ENCODE measurements around the gene CLEC2L.

DNA sequence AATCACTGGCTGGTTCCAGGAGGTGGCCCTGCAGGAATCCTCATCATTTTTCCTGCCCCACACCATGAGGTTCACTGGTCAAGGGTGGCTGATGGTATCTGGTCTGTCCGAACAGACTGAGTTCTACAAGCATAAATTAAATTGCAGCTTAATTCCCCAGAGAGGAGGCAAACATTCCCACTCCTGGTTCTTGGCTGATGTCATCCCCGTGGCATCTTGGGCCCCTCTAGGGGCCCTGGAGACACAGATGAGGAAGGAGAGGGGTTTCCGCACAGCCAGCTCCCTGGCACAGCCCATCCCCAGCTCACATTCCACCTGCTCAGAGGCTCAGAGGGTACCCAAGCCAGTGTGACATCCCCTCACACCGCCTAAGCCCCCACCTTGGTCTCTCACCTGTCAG is 34.7 kb upstream of the CLEC2L start:
- TF ChIP-seq, protein P1, sequence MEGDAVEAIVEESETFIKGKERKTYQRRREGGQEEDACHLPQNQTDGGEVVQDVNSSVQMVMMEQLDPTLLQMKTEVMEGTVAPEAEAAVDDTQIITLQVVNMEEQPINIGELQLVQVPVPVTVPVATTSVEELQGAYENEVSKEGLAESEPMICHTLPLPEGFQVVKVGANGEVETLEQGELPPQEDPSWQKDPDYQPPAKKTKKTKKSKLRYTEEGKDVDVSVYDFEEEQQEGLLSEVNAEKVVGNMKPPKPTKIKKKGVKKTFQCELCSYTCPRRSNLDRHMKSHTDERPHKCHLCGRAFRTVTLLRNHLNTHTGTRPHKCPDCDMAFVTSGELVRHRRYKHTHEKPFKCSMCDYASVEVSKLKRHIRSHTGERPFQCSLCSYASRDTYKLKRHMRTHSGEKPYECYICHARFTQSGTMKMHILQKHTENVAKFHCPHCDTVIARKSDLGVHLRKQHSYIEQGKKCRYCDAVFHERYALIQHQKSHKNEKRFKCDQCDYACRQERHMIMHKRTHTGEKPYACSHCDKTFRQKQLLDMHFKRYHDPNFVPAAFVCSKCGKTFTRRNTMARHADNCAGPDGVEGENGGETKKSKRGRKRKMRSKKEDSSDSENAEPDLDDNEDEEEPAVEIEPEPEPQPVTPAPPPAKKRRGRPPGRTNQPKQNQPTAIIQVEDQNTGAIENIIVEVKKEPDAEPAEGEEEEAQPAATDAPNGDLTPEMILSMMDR (conservative IDR thresholded peaks at IDR 0.05; ENCODE audit: low read depth, low read length), result no peak
- TF ChIP-seq EZH2 (IDR thresholded peaks at IDR 0.05; ENCODE audit: borderline replicate concordance, low read depth, low read length, poor library complexity, severe bottlenecking), result no peak

Data from A673 (cell line).